NCI-H2196 (cell line): ENCODE measurements around the gene ST8SIA5.
"Not testable (repeated sequence)": the region's sequence is repeated elsewhere in the genome, so short reads cannot be mapped to it uniquely, and the experiment has no call there.

ENCODE experiments used
- DNase-seq: peaks from one replicate; lab custom pipeline; 2025; ENCODE audit not compliant: unreplicated experiment; lab: John Stamatoyannopoulos, UW

Gene ST8SIA5, protein sequence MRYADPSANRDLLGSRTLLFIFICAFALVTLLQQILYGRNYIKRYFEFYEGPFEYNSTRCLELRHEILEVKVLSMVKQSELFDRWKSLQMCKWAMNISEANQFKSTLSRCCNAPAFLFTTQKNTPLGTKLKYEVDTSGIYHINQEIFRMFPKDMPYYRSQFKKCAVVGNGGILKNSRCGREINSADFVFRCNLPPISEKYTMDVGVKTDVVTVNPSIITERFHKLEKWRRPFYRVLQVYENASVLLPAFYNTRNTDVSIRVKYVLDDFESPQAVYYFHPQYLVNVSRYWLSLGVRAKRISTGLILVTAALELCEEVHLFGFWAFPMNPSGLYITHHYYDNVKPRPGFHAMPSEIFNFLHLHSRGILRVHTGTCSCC

DNA sequence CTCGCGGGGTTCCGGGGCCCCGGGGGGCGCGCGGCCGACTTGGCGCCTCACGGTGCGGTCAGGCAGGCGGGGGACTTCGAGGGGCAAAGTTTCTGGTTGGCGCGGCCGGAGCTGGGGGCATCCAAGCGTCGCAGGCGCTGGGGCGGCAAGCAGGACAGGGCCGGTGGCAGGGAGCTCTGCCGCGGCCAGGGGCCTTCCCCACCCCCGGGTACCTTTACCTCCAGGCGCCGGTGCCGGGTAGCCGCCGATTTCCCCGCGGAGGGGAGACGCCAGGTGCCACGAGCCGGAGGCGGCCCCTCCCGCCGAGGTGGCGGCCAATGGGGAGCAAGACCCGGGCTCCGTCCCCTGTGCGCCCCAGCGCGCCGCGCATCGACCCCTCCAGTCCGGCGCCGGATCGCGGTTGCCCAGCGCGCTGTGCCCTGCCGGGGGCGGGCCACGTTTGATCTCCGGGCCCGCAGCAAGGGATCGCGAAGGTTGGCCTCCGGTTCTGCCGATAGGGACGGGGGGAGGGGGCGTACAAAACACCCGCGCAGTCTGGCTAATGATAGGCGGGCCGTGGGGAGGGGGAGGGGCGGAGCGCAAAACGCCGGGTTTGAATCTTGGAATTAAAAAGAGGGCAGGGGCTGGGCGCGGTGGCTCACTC, at the start of gene ST8SIA5:
TSS of gene ST8SIA5 (minus strand) at position 495 of the 643 bp plus-strand sequence. CDS start 545 bp downstream, outside the sequence.
- peak; percentile 76 for DNase-seq

DNA sequence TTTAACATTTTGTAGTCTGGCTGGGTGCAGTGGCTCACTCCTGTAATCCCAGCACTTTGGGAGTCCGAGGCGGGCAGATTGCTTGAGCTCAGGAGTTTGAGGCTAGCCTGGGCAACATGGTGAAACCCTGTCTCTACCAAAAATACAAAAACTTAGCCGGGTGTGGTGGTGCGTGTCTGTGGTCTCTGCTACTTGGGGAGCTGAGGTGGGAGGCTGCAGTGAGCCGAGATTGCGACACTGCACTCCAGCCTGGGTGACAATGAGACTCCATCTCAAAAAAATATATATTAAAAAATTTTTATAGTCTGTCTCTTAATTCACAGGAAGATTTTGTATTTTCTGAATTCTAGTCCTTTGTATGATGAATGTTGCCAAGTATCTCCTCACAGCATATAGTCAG, 39.1 kb upstream of the ST8SIA5 start:
- not testable (repeated sequence) for DNase-seq

DNA sequence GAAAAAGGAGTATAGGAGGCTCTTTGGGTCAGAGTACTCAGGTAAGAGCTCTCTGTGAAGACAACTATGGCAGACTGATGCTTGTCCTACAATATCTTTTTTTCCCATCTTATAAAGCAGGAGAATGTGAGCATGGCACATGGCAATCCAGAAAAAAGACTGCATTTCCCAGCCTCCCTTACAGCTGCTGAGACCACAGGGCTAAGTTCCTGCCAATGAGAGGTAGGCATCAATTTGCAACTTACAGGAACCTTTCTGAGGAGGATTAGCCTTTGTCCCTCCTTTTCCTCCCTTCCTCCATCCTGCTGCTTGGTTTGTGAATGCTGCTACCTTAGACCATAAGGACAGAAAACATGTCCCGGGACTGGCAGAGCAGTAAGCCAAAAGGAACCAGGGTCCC, 37.8 kb upstream of the ST8SIA5 start:
- no peak for DNase-seq

GRCh38 chr18:46793565-46793964, 36.7 kb upstream of the ST8SIA5 start:
- DNase-seq, result no peak

DNA sequence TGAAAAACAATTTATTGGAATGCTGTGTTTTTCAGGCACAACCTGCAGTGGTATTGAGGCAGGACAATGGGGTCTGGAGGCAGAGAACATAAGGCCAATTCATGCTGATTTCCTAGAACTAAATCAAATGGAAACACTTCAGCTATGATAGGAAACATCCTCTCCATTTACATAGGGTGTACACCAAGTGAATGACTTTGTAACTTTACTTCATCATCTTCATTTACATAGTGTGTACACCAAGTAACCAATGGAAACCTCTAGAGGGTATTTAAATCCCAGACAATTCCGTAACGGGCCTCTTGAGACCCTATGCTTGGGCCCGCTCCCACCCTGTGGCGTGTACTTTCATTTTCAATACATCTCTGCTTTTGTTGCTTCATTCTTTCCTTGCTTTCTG, 32.2 kb upstream of the ST8SIA5 start:
- no peak for DNase-seq

DNA sequence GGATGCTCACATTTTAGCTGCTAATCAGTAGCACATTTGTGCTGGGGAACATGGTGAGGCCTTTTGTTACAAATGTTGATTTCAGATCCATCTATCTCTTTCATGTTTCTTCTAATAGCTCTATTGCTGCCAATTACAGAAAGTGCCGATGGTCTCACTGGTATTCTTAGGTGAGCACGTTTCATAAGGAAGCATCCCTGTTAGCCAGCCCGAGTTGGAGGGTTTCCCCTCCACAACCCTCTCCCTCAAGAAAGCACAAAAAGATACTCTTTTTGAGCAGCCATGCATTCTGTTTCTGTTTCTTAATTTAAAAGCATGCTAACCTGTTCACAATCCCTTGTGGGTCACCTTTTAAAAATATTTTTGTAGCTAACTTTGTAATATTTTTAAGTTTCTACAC, 30.8 kb upstream of the ST8SIA5 start:
- no peak for DNase-seq

DNA sequence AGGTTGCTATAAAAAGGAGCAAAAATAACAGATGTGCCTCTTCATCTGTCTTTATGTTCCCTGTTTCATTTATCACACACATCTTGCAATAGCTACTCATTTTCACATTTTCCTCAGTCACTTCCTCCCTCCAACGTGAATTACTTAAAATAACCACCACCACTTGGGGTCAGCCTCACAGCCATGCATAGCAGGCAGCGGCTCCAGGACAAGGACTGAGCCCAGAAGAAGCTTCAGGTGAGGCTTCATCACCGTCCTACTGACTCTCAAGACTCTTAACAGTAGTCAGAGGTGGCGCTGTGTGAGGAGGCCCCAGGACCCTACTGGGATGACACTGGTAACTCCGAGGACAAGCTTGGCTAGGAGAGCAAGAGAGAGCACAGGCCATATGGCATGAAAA, 15.5 kb upstream of the ST8SIA5 start:
- no peak for DNase-seq

DNA sequence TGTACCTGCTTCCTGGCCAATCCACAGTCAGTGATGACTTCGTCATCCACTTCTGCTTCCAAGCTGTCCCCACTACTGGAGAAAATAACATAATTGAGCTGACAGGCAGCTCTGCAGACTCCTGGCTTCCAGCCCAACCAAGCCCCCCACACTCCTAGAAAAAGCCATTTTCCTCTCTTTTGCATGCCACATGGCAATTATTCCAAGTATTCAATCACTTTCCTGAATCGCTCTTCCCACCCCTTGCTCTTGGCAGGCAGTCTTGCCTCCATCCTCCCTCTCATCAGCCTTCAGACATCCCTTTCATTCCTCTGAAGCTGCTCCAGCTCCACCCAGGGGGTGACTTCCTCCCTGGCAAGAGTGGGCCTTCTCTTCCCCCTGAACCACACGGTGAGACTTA, 14.3 kb upstream of the ST8SIA5 start:
- no peak for DNase-seq

DNA sequence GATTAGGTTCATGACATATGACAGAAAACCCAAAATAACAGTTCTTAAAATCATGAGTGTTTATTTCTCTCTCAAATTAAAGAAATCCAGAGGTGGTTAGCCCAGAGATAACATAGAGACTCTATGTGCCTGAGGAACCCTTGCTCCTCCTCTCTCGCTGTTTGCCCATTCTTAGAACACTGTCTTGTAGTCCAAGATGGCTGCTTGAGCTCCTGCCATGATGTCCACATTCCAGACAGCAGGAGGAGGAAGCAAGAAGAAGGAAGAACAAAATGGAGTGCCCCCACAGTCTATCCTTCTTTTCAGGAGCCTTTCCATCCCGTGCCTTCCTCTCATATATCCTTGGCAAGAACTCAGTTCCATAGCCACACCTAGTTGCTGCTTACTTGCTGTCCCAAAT, 13.9 kb upstream of the ST8SIA5 start:
- DNase-seq, result no peak

DNA sequence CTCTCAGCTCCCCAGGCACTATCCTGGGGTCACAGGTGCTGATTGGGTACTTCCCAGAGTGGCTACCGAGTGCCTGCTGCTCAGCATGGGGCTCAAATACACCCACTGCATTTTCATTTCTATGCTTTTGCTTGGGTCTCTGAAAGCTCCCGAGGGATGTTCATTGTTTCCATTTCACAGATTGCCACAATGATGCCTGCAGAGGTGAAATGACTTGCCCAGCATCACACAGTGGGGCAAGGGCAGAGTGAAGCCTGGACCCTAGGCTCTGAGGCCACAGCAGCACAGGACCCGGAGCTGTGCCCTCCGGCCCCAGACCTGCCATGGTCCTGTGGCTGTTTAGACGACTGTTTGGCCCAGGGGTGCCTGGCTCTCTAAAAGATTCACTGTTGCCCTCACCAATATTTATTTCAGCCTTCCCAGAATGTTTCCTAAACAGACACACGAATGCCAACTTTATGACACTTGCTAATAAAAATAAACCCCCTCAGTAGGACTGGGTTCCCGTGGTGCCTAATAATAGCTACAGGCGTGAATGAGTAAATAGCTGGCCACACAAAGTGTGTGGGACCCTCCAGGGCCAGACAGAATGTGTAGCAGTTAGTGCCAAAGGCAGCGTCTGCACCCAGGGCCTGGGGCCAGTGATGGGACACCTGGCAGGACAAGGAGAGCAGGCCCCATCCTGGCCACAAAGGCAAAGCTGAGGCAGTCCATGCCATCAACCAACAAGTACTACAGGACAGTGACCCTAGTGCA, 11.5 kb upstream of the ST8SIA5 start:
- DNase-seq, result no peak

GRCh38 chr18:46767217-46767616, 10.4 kb upstream of the ST8SIA5 start:
- DNase-seq, result no peak

- peak; percentile 18 for DNase-seq
Measured at GRCh38 chr18:46764586-46764985, 7.7 kb upstream of the ST8SIA5 start.

- DNase-seq, result peak; percentile 58
Measured at GRCh38 chr18:46761059-46761769, 4.4 kb upstream of the ST8SIA5 start.

DNA sequence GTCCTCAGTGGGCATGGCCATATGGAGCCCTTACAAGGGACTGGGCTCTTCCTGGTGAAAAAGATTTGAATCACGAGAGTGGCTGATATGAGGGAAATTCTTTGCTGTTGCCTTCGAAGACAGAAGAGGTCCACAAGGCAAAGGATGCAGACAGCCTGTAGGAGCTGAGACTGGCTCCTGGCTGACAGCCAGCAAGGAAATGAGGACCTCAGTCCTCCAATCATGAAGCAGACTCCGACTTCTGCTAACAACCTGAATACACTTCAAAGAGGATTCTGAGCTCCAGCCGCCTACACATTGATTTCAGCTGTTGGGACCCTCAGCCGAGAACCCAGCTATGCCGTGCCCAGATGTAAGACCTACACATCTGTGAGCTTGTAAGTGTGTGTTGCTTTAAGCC, 3.0 kb upstream of the ST8SIA5 start:
- peak; percentile 57 for DNase-seq

DNA sequence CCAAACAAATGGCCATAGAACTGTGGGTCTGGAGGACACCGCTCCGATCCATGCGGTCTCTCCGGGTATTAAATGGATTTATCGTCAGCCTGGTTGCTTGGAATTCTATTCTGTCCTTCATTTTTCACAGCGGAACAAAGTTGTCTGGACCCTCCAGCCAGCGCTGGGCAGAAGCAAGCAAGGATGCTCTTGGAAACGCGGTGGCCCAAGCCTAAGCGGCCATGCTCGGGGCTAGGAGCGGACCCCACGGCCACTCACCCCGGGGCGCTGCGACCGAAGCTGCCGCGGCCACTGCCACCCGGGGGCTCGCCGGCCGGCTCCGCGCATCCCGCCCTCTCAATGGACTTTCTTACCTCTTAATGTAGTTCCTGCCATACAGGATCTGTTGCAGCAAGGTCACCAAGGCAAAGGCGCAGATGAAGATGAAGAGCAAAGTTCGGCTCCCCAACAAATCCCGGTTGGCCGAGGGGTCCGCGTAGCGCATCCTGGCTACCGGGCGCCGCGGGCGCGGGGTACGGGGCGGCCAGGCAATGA, 761 bp downstream of the ST8SIA5 start:
- DNase-seq, result no peak

DNA sequence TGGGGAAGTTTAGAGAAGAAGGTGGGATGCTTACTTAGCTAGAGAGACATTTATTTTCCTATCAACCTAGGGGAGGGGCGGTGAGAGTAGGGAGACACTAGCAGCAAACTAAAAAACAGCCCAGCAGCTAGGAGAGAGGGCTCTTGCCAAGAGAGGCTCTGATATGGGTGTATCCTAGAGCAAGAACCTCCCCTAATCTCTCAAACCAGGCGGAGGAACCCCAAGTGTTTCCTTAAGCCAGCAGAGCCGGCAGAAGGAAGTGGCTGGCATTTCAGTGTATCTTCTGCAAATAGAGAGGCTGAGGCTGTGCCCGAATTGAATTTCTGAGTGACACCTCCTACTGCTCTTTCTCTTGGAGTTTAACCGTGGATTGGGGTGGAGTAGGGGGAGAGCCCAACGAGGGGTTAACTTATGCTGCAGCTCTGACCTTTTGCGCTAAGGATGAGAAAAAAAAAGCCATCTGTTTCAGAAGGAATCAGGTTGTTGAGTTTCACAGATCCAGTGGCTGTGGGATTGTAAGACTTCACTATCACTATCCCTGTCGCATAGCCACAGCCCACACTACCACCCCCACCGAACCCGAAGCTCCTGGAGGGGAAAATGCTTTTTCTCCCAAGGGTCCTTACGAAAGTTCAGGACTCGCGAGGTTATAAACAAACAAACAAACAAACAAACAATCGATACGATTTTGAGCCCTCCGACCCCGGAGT, 1.4 kb downstream of the ST8SIA5 start:
- DNase-seq, result no peak

GRCh38 chr18:46754661-46755292, 2.1 kb downstream of the ST8SIA5 start:
- no peak for DNase-seq

GRCh38 chr18:46754188-46754587, 2.7 kb downstream of the ST8SIA5 start:
- no peak for DNase-seq

GRCh38 chr18:46751882-46752281, 5.0 kb downstream of the ST8SIA5 start:
- no peak for DNase-seq

GRCh38 chr18:46750626-46751025, 6.2 kb downstream of the ST8SIA5 start:
- no peak for DNase-seq
